Stimulated activated CD8-positive, alpha-beta memory T cell treated with anti-CD3 and anti-CD28 coated beads, Interleukin-7, amount 100 ng/mL, for 1 hour (primary cell): Measurements from ENCODE around the gene SPATA6L.
"Not testable (repeated sequence)": the region's sequence is repeated elsewhere in the genome, so short reads cannot be mapped to it uniquely, and the experiment has no call there.

Experiments
- DNase-seq, 2 donors: peaks; one replicate each; pipeline ENCODE4 v3.0.0-alpha.2; 2020; ENCODE audit warnings: low read depth in 2 of 2

Gene SPATA6L

GRCh38 chr9:4677392-4677791, 11.1 kb upstream of the SPATA6L start:
- no peak for DNase-seq

- DNase-seq: no peak
Measured at GRCh38 chr9:4674783-4675182, 8.5 kb upstream of the SPATA6L start.

- DNase-seq: no peak
Measured at GRCh38 chr9:4671737-4672136, 5.5 kb upstream of the SPATA6L start.

GRCh38 chr9:4670591-4670990, 4.3 kb upstream of the SPATA6L start:
- no peak for DNase-seq

GRCh38 chr9:4669890-4670289, 3.6 kb upstream of the SPATA6L start:
- no peak for DNase-seq

GRCh38 chr9:4668604-4669003, 2.3 kb upstream of the SPATA6L start:
- DNase-seq: no peak

- DNase-seq: no peak
Measured at GRCh38 chr9:4667681-4668080, 1.4 kb upstream of the SPATA6L start.

- no peak for DNase-seq
Measured at GRCh38 chr9:4665357-4665756, 923 bp downstream of the SPATA6L start.

- no peak for DNase-seq
Measured at GRCh38 chr9:4663956-4664355, 2.3 kb downstream of the SPATA6L start.

GRCh38 chr9:4662989-4663792, 3.1 kb downstream of the SPATA6L start:
- DNase-seq: no peak

- DNase-seq: peak; percentile 45 to 47
Measured at GRCh38 chr9:4662108-4662988, 3.9 kb downstream of the SPATA6L start, which contains the start of gene PLPP6. PLPP6 (plus strand) TSS chr9:4662294; CDS start chr9:4662376, 82 bp downstream.

- DNase-seq: no peak
Measured at GRCh38 chr9:4661611-4662010, 4.7 kb downstream of the SPATA6L start.

- DNase-seq: no peak
Measured at GRCh38 chr9:4661165-4661564, 5.1 kb downstream of the SPATA6L start.

GRCh38 chr9:4660665-4661064, 5.6 kb downstream of the SPATA6L start:
- DNase-seq: not testable (repeated sequence)

GRCh38 chr9:4657426-4658159, 8.7 kb downstream of the SPATA6L start:
- no peak for DNase-seq

GRCh38 chr9:4656621-4657020, 9.7 kb downstream of the SPATA6L start:
- no peak for DNase-seq

- not testable (repeated sequence) for DNase-seq
Measured at GRCh38 chr9:4656196-4656595, 10.1 kb downstream of the SPATA6L start.

GRCh38 chr9:4654538-4654937, 11.7 kb downstream of the SPATA6L start:
- DNase-seq: no peak

- DNase-seq: no peak
Measured at GRCh38 chr9:4654084-4654483, 12.2 kb downstream of the SPATA6L start.

GRCh38 chr9:4642351-4642750, 23.9 kb downstream of the SPATA6L start:
- no peak for DNase-seq

- no peak for DNase-seq
Measured at GRCh38 chr9:4640027-4640426, 26.3 kb downstream of the SPATA6L start.

GRCh38 chr9:4639420-4639819, 26.9 kb downstream of the SPATA6L start:
- DNase-seq: no peak
